Neural progenitor cell (in vitro differentiated cells): ENCODE data around the gene VWA8.

Source experiments
- CTCF ChIP-seq: fragments of 200-600 bp; sonication (generic); IDR thresholded peaks from 2 replicates; pipeline ENCODE4 v1.5.1; 2017; ENCODE audit warnings: antibody characterized with exemption, mild to moderate bottlenecking
- EZH2phosphoT487 ChIP-seq: fragments of 200-600 bp; sonication (generic); IDR thresholded peaks from 2 replicates; pipeline ENCODE4 v1.6.1; 2017; ENCODE audit warnings: antibody characterized with exemption

GRCh38 chr13:41720839-41721561 is 239.9 kb downstream of the VWA8 start:
- TF ChIP-seq CTCF (no peak), EZH2phosphoT487 (no peak)
